ENCODE results near the gene ANXA11.

Gene ANXA11

DNA sequence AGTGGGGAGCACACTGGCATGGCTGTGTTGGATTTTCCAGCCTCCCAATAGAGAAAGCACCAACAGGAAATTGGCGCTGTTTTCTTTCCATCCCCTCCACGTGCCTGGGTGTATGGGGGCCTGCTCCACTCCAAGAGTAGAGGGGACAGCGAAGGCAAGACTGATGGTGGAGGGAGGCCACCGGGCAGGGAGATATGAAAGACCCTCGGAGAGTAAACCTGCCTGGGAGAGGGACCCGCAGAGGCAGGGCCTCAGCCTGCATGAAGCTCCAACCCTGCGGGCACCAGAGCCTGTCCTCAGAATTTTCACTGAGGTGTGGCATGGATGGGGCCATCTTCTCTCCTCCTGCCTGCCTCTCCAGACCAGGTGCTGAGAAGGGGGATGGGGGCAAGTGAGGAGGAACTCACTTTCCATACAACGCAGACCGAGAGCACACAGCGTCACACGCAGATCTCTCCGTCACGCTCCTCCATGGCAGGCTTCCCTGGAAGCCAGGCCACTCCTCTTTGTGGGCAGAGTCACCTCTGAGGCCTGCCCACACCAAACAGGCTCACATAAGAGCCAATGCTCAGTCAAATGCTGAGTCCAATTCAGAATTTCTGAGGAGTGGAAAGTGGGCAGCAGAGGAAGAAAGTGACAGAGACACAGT is 18.8 kb downstream of the ANXA11 start:
- Histone ChIP-seq H3K4me3 (no peak overlapping the region), H3K27ac (no peak overlapping the region), H3K36me3 (no peaks in the 10 kb centered on the region), H3K27me3 (no peaks in the 10 kb centered on the region), H3K4me1 (peaks cover 0 to 83% (median 45%) of the 10 kb centered on the region in 4 donors), H3K9me3 (no peaks in the 10 kb centered on the region)
- intact Hi-C loops (cut with DNase I; ENCODE audit: low total_unique reads): no loop called here
- peak in 1 of 2 donors; percentile 53 for DNase-seq
- TF ChIP-seq, protein P1, sequence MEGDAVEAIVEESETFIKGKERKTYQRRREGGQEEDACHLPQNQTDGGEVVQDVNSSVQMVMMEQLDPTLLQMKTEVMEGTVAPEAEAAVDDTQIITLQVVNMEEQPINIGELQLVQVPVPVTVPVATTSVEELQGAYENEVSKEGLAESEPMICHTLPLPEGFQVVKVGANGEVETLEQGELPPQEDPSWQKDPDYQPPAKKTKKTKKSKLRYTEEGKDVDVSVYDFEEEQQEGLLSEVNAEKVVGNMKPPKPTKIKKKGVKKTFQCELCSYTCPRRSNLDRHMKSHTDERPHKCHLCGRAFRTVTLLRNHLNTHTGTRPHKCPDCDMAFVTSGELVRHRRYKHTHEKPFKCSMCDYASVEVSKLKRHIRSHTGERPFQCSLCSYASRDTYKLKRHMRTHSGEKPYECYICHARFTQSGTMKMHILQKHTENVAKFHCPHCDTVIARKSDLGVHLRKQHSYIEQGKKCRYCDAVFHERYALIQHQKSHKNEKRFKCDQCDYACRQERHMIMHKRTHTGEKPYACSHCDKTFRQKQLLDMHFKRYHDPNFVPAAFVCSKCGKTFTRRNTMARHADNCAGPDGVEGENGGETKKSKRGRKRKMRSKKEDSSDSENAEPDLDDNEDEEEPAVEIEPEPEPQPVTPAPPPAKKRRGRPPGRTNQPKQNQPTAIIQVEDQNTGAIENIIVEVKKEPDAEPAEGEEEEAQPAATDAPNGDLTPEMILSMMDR (IDR thresholded peaks at IDR 0.05): no peak

DNA sequence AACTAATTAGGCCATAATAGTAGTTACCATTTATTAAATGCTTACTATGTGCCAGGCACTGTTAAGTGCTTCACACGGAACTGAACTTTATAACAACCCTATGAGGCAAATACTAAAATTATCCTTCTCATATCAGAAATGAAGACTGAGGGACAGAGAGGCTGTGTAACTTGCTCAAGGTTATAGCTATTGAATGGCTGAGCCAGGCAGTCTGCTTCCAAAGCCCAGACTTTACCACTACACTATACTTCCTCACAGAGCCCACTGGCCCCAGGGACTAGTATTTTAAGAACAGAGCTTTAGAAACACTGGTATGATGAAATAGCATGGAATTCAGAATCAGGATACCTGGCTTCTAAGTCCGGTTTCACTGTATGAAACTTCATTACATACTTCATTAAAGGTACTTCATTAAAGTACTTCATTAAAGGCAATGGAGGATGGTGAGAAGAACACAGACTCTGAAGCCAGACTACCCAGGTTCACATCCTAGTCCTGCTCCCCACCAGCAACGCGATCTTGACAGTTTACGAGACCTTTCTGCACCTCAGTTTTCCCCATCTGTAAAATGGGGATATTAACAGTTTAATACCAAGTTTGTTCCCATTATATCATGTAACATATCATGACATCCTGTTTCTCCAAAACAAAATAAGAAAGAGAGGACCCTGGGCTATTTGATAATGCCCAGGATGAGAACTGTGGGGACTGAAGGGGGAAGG is 19.6 kb downstream of the ANXA11 start:
- DNase-seq: no peak
- H3K9me3 ChIP-seq: no peaks in the 10 kb centered on the region
- TF ChIP-seq, protein P1 (IDR thresholded peaks at IDR 0.05): no peak
- H3K36me3 ChIP-seq: no peaks in the 10 kb centered on the region
- no peak overlapping the region for H3K4me3 ChIP-seq
- H3K4me1 ChIP-seq: peaks cover 0 to 77% (median 43%) of the 10 kb centered on the region in 4 donors
- no peaks in the 10 kb centered on the region for H3K27me3 ChIP-seq
- intact Hi-C loops (cut with DNase I; ENCODE audit: low total_unique reads): no loop called here
- H3K27ac ChIP-seq: peak overlapping the region in 1 of 2 donors; percentile 8

DNA sequence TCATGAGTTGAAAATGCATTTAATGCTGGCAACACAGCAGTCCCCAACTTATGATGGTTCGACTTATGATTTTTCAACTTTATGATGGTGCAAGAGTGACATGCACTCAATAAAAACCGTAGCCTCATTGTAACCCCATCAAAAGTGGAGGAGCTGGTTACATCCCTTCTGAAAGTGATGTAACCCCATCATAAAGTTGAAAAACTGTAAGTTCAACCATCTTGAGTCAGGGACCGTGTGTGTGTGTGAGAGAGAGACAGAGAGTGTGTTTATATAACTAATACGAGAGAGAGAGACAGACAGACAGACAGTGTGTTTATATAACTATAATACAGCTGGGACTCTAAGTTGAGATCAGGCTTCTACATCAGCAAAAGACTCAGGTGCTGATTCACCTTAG is 21.0 kb downstream of the ANXA11 start:
- Histone ChIP-seq H3K27me3 (no peaks in the 10 kb centered on the region), H3K36me3 (no peaks in the 10 kb centered on the region), H3K27ac (no peak overlapping the region), H3K4me3 (no peak overlapping the region), H3K4me1 (peaks cover 0 to 76% (median 45%) of the 10 kb centered on the region in 4 donors), H3K9me3 (no peaks in the 10 kb centered on the region)
- intact Hi-C loops (cut with DNase I; ENCODE audit: low total_unique reads): no loop called here
- DNase-seq: no peak
- TF ChIP-seq, protein P1 (IDR thresholded peaks at IDR 0.05): no peak

DNA sequence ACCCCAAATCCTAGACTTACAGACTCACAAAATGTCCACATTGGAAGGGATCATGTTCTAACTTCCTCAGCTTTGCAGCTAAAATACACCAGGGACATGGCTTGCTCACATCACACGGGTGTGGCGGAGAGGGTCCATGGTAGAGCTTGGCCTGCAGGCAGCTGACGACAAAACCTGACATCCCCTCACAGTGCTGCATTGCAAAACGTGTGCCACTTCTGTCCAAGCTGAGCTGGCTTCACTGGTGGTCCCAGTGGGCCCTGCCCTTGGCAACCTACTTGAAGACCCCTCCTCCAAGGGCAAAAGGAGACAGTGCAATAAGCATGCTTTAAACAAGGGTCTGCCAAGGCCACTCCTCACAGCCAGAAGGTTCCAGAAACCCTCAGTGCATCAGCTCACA is 21.9 kb downstream of the ANXA11 start:
- H3K27ac ChIP-seq: no peak overlapping the region
- no peaks in the 10 kb centered on the region for H3K36me3 ChIP-seq
- no peaks in the 10 kb centered on the region for H3K9me3 ChIP-seq
- no peaks in the 10 kb centered on the region for H3K27me3 ChIP-seq
- no peak overlapping the region for H3K4me3 ChIP-seq
- H3K4me1 ChIP-seq: peaks cover 0 to 76% (median 44%) of the 10 kb centered on the region in 4 donors
- TF ChIP-seq, protein P1 (IDR thresholded peaks at IDR 0.05): no peak
- intact Hi-C loops (cut with DNase I; ENCODE audit: low total_unique reads): no loop called here
- DNase-seq: no peak

DNA sequence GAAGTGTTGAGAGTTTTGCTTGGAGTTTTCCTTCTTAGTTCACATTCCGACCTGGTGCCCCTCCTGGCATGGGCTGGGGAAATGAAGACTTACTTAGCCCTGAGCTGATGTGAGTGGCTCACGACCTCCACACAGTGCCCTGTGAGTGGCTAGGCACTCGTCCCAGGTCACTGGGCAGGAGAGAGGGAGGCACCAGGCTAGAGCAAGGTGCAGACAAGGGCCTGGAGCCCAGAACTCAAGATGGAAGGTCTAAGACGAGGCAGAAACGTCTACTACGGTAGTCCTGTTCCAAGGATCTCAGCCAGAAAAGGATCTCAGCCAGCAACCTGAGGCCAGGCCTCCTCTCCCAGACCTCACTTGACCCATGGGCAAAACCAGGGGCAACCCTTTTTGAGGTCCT is 22.4 kb downstream of the ANXA11 start:
- H3K27ac ChIP-seq: peak overlapping the region in 1 of 2 donors; percentile 27
- H3K4me3 ChIP-seq: no peak overlapping the region
- no peaks in the 10 kb centered on the region for H3K27me3 ChIP-seq
- TF ChIP-seq, protein P1 (IDR thresholded peaks at IDR 0.05): no peak
- no peaks in the 10 kb centered on the region for H3K36me3 ChIP-seq
- DNase-seq: peak in 1 of 2 donors; percentile 5
- H3K4me1 ChIP-seq: peaks cover 0 to 78% (median 46%) of the 10 kb centered on the region in 4 donors
- intact Hi-C loops (cut with DNase I; ENCODE audit: low total_unique reads): no loop called here
- H3K9me3 ChIP-seq: no peaks in the 10 kb centered on the region
